Pancreas (tissue), 10 donors: Measurements from ENCODE around the gene GDPD4. TPM values are rescaled to one million over a fixed set of nuclear protein-coding genes. Genes with fewer than 3 reads are reported as not detected.

Source experiments
- ATAC-seq, 4 donors: fragments of 200-7000 bp; cut with Tn5 transposase; one replicate each; pipeline versions ENCODE4 v1.8.0 to v1.9.1; 2020; ENCODE audit warnings: mild to moderate bottlenecking in 4 of 4, moderate library complexity in 4 of 4
- DNase-seq, 6 donors: peaks; one replicate each; pipeline ENCODE4 v3.0.0-alpha.2; 2020
- FAIRE-seq: peaks from 2 replicates; lab custom pipeline; 2012; peaks lifted over from hg19 to GRCh38; lab: Jason Lieb, UNC
- H3K27ac ChIP-seq, 4 donors: fragments of 200-600 bp; sonication (generic); 1 replicate in 3 of 4; 2 replicates in 1 of 4; pipeline versions ENCODE4 v1.5.0 to v1.8.0; 2020
- H3K27me3 ChIP-seq, 4 donors: fragments of 200-600 bp; one replicate each; pipeline ENCODE4 v1.8.0; 2021
- H3K36me3 ChIP-seq, 3 donors: fragments of 200-600 bp; sonication (generic) in 1 of 3; one replicate each; pipeline versions ENCODE4 v1.5.0 to v1.8.0; 2020 to 2021
- H3K4me1 ChIP-seq, 3 donors: fragments of 200-600 bp; one replicate each; pipeline ENCODE4 v1.8.0; 2021
- H3K4me3 ChIP-seq, 4 donors: fragments of 200-600 bp; sonication (generic) in 2 of 4; one replicate each; pipeline versions ENCODE4 v1.5.0 to v1.8.0; 2020 to 2021
- H3K9me3 ChIP-seq, 4 donors: fragments of 200-600 bp; one replicate each; pipeline ENCODE4 v1.8.0; 2021
- CTCF ChIP-seq, 4 donors: fragments of 200-600 bp; sonication (generic) in 3 of 4; IDR thresholded peaks; one replicate each; pipeline versions ENCODE4 v1.5.0 to v1.8.0; 2021; ENCODE audit warnings: antibody characterized with exemption in 4 of 4
- WGBS, 2 donors: extraction: QIAGEN DNeasy Blood & Tissue Kit; methylation state at CpG; one replicate each; pipeline ENCODE4 v1.1.7; 2013; 5-methylcytosine and 5-hydroxymethylcytosine counted together
- intact Hi-C, 3 donors: fragments of 100-400 bp; cut with DNase I; formaldehyde crosslinking; loops; one replicate each; pipeline versions ENCODE4 v1.11.1 to v1.14.2; 2022
- polyA plus RNA-seq, 2 donors: library from polyadenylated mRNA; stranded (reverse); fragments of 200-250 nt; gene quantifications; one replicate each; pipeline ENCODE4 v1.2.3, GENCODE V29; 2013
- total RNA-seq, 6 donors: library from RNA; stranded (reverse); fragmentation: NEBNext Ultra II Directional in 4 of 6; extraction: Animal tissue kit (Norgen Biotek cat#: 25700) in 4 of 6; gene quantifications; one replicate each; pipeline versions ENCODE4 v1.2.1 to v1.2.4, GENCODE V29; 2021 to 2023
- donor health status: healthy with polysubstance abuse.
- donor health status: DM: no; HTN: no; CAD: no; lungs with moderate emphysema.
- donor health status: DM: no; HTN: no; CAD: no.
- donor health status: control.
- donor health status: control.
- donor health status: Bipolar disorder and iron deficiency.
- donor health status: DM: yes; HTN: yes; CAD: no.
- donor health status: DM: no; HTN: no; CAD: no.
- donor health status: DM: no; HTN: no; CAD: no.
- donor health status: DM: yes; HTN: yes; CAD: no.

The GDPD4 gene
- total and polyA plus RNA-seq, 8 donors: not detected

- 83 to 84% methylated on average over 4 of the region's 4 CpGs for WGBS, 2 donors
- Histone ChIP-seq H3K4me3 (no peak overlapping the region), H3K27ac (no peak overlapping the region), H3K4me1 (no peaks in the 10 kb centered on the region), H3K27me3 (no peaks in the 10 kb centered on the region), H3K36me3 (no peaks in the 10 kb centered on the region), H3K9me3 (no peaks in the 10 kb centered on the region)
- no peak for TF ChIP-seq CTCF (IDR thresholded peaks at IDR 0.05)
- DNase-seq: no peak
- intact Hi-C loops: no loop called here
- ATAC-seq: no peak
- FAIRE-seq: no peak
Observed at GRCh38 chr11:77289737-77290136, 11.7 kb downstream of the GDPD4 start.

- Histone ChIP-seq H3K4me1 (no peaks in the 10 kb centered on the region), H3K4me3 (no peak overlapping the region), H3K27me3 (no peaks in the 10 kb centered on the region), H3K9me3 (no peaks in the 10 kb centered on the region), H3K36me3 (no peaks in the 10 kb centered on the region), H3K27ac (no peak overlapping the region)
- TF ChIP-seq CTCF (IDR thresholded peaks at IDR 0.05): no peak
- intact Hi-C loops: no loop called here
- FAIRE-seq (no peak), ATAC-seq (no peak), DNase-seq (no peak)
- WGBS, 2 donors: 80 to 87% methylated on average over 5 of the region's 5 CpGs
Observed at GRCh38 chr11:77287615-77288273, 13.7 kb downstream of the GDPD4 start.

- Histone ChIP-seq H3K4me1 (no peaks in the 10 kb centered on the region), H3K27ac (no peak overlapping the region), H3K9me3 (no peaks in the 10 kb centered on the region), H3K27me3 (no peaks in the 10 kb centered on the region), H3K36me3 (no peaks in the 10 kb centered on the region), H3K4me3 (no peak overlapping the region)
- ATAC-seq (no peak), FAIRE-seq (no peak), DNase-seq (no peak)
- 94% methylated on average over 3 of the region's 3 CpGs for WGBS, 2 donors
- TF ChIP-seq CTCF (IDR thresholded peaks at IDR 0.05): no peak
- intact Hi-C loops: no loop called here
Observed at GRCh38 chr11:77287136-77287535, 14.3 kb downstream of the GDPD4 start.

GRCh38 chr11:77284476-77285468 lies 16.7 kb downstream of the GDPD4 start:
- no peak overlapping the region for H3K27ac ChIP-seq
- no peaks in the 10 kb centered on the region for H3K27me3 ChIP-seq
- DNase-seq (no peak), ATAC-seq (no peak), FAIRE-seq (no peak)
- intact Hi-C loops: no loop called here
- TF ChIP-seq CTCF (IDR thresholded peaks at IDR 0.05): no peak
- H3K4me1 ChIP-seq: no peaks in the 10 kb centered on the region
- H3K9me3 ChIP-seq: no peaks in the 10 kb centered on the region
- WGBS, 2 donors: 70 to 72% methylated on average over 6 of the region's 6 CpGs
- H3K4me3 ChIP-seq: no peak overlapping the region
- H3K36me3 ChIP-seq: no peaks in the 10 kb centered on the region
